ENCODE data around the gene SLC22A6. TPM values are rescaled to one million over a fixed set of nuclear protein-coding genes. Genes with fewer than 3 reads are reported as not detected.
A peak's percentile ranks its signal among the peaks of the same experiment; 100 is the strongest.
"Not testable (repeated sequence)": the region's sequence is repeated elsewhere in the genome, so short reads cannot be mapped to it uniquely, and the experiment has no call there.

Gene SLC22A6
- total RNA-seq, 2 donors from 2014 or later = not detected

- H3K9me3 ChIP-seq = no peaks in the 10 kb centered on the region
- peak overlapping the region in 1 of 2 donors; percentile 34 for H3K9ac ChIP-seq (ENCODE audit: low read depth in 2 of 2, low read length in 2 of 2)
- no peaks in the 10 kb centered on the region for H3K36me3 ChIP-seq
- no peaks in the 10 kb centered on the region for H3K4me1 ChIP-seq
- no peaks in the 10 kb centered on the region for H3K27me3 ChIP-seq
- DNase-seq = peak; percentile 43
- no peak overlapping the region for H3K4me3 ChIP-seq
- H3K27ac ChIP-seq = no peak overlapping the region
- intact Hi-C loops (cut with DNase I) = no loop called here
- TF ChIP-seq, protein P1, sequence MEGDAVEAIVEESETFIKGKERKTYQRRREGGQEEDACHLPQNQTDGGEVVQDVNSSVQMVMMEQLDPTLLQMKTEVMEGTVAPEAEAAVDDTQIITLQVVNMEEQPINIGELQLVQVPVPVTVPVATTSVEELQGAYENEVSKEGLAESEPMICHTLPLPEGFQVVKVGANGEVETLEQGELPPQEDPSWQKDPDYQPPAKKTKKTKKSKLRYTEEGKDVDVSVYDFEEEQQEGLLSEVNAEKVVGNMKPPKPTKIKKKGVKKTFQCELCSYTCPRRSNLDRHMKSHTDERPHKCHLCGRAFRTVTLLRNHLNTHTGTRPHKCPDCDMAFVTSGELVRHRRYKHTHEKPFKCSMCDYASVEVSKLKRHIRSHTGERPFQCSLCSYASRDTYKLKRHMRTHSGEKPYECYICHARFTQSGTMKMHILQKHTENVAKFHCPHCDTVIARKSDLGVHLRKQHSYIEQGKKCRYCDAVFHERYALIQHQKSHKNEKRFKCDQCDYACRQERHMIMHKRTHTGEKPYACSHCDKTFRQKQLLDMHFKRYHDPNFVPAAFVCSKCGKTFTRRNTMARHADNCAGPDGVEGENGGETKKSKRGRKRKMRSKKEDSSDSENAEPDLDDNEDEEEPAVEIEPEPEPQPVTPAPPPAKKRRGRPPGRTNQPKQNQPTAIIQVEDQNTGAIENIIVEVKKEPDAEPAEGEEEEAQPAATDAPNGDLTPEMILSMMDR (IDR thresholded peaks at IDR 0.05) = no peak
These were observed 26.0 kb downstream of the SLC22A6 start for GRCh38 chr11:62958547-62959421.

GRCh38 chr11:62957147-62957546, 27.6 kb downstream of the SLC22A6 start:
- Histone ChIP-seq H3K4me1 (no peaks in the 10 kb centered on the region), H3K4me3 (no peak overlapping the region), H3K36me3 (no peaks in the 10 kb centered on the region), H3K9me3 (no peaks in the 10 kb centered on the region), H3K9ac (ENCODE audit: low read depth in 2 of 2, low read length in 2 of 2) (no peak overlapping the region), H3K27me3 (no peaks in the 10 kb centered on the region), H3K27ac (no peak overlapping the region)
- no peak for DNase-seq
- TF ChIP-seq, protein P1 (IDR thresholded peaks at IDR 0.05) = no peak
- intact Hi-C loops (cut with DNase I) = no loop called here

GRCh38 chr11:62954478-62954877, 30.3 kb downstream of the SLC22A6 start:
- no peaks in the 10 kb centered on the region for H3K36me3 ChIP-seq
- TF ChIP-seq, protein P1 (IDR thresholded peaks at IDR 0.05) = no peak
- H3K9me3 ChIP-seq = no peaks in the 10 kb centered on the region
- no peaks in the 10 kb centered on the region for H3K27me3 ChIP-seq
- DNase-seq = no peak
- H3K4me1 ChIP-seq = no peaks in the 10 kb centered on the region
- no peak overlapping the region for H3K9ac ChIP-seq (ENCODE audit: low read depth in 2 of 2, low read length in 2 of 2)
- no peak overlapping the region for H3K27ac ChIP-seq
- H3K4me3 ChIP-seq = no peak overlapping the region
- intact Hi-C loops (cut with DNase I) = no loop called here

GRCh38 chr11:62953811-62954210, 31.0 kb downstream of the SLC22A6 start:
- TF ChIP-seq, protein P1 (IDR thresholded peaks at IDR 0.05) = no peak
- no peak overlapping the region for H3K4me3 ChIP-seq
- intact Hi-C loops (cut with DNase I) = no loop called here
- H3K36me3 ChIP-seq = no peaks in the 10 kb centered on the region
- H3K9me3 ChIP-seq = no peaks in the 10 kb centered on the region
- no peaks in the 10 kb centered on the region for H3K4me1 ChIP-seq
- no peak for DNase-seq
- H3K9ac ChIP-seq (ENCODE audit: low read depth in 2 of 2, low read length in 2 of 2) = no peak overlapping the region
- H3K27me3 ChIP-seq = no peaks in the 10 kb centered on the region
- no peak overlapping the region for H3K27ac ChIP-seq

DNA sequence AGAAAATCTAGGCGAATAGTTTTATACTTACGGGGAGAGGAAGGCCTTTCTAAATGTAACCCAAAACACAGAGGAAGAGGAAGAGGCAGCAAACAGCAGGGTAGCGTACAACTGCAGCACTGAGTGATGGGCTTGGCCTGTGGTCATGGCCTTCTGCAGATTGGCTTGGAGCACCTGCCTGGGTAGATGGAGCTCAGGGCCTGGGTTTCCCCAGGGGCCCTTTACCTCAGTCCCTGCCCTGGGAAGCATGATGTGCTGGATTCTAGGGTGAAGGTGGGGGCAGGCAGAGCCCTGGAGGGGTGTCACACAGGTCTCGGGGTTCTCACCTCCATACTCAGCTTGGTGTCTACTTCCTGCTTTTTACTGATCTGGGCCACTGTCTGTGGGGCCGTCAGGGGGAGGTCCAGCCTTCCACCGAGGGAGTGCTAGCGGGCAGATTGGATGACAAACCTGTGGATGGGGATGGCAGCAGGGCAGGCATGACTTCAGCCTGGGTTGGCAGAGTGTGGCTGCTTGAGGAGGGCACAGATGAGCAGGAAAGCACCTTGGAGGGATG, 35.9 kb downstream of the SLC22A6 start:
- Histone ChIP-seq H3K27me3 (no peaks in the 10 kb centered on the region), H3K4me3 (no peak overlapping the region), H3K9me3 (no peaks in the 10 kb centered on the region), H3K36me3 (no peaks in the 10 kb centered on the region), H3K4me1 (no peaks in the 10 kb centered on the region), H3K27ac (no peak overlapping the region), H3K9ac (ENCODE audit: low read depth in 2 of 2, low read length in 2 of 2) (no peak overlapping the region)
- DNase-seq = no peak
- intact Hi-C loops (cut with DNase I) = no loop called here
- TF ChIP-seq, protein P1 (IDR thresholded peaks at IDR 0.05) = no peak

- DNase-seq; H3K36me3 ChIP-seq; H3K9ac ChIP-seq (ENCODE audit: low read depth in 2 of 2, low read length in 2 of 2); intact Hi-C loops (cut with DNase I); H3K27me3 ChIP-seq; H3K4me3 ChIP-seq; H3K4me1 ChIP-seq; H3K27ac ChIP-seq; H3K9me3 ChIP-seq: not testable (repeated sequence)
These were observed 39.2 kb downstream of the SLC22A6 start for GRCh38 chr11:62945538-62945937.

DNA sequence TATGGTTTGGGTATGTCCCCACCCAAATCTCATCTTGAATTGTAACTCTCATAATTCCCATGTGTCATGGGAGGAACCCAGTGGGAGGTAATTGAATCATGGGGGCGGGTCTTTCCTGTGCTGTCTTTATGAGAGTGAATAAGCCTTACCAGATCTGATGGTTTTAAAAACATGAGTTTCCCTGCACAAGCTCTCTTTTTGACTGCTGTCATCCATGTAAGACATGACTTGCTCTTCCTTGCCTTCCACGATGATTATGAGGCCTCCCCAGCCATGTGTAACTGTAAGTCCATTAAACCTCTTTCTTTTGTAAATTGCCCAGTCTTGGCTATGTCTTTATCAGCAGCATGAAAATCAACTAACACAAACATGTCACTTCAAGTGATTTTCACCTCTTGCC, 47.2 kb downstream of the SLC22A6 start:
- H3K4me3 ChIP-seq; H3K36me3 ChIP-seq; intact Hi-C loops (cut with DNase I); H3K9me3 ChIP-seq; H3K27ac ChIP-seq; DNase-seq; H3K27me3 ChIP-seq; H3K4me1 ChIP-seq; H3K9ac ChIP-seq (ENCODE audit: low read depth in 2 of 2, low read length in 2 of 2): not testable (repeated sequence)

Measured in colonic mucosa (tissue), 4 donors.